Measurements from ENCODE around the gene KDM2B. TPM values are rescaled to one million over a fixed set of nuclear protein-coding genes. Genes with fewer than 3 reads are reported as not detected.

Gene KDM2B
- total RNA-seq, 2 donors from 2014 or later, result 43.4 to 47.7 TPM

DNA sequence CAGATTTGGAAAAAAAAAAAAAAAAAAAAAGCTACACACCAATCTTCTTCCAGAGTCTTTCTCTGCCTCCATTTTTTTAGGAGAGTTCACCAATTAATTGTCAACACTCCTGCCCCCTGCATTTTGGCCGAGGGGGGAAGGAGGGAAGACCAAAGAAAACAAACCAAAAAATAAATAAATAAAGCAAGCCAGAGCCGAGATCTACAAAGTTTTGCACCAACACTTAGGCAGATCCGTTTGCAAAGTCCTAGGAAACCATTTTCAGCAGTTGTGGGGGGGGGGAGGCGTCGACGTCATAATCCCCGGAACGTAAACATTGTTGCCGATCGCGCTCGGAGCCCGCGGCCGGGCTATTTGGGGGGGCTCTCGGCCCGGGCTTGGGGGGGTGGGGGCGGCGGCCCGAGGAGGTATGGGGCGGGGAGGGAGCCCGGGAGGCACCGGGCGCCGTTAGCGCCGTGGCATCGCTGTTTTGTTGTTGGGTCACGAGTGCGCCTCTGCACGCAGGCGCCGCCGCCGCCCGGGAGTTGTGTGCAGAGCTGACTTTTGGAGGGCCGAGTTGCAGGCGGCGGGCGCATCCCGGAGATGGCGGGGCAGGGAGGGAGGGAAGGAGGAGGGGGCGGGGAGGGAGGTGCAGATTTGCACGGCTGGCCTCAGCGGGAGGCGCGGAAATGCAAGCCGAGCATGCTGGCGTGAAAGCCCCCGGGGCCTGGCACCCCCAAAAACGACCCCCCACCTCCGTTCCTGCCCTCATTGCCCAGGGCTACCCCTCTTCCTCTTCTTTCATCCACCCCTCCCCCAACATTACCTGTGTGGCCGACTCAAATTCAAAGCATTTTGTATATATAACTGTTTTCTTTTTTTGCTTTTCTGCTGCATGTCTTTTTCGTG is 598 bp downstream of the KDM2B start:
- ATAC-seq (replicated peaks in 1 of 2) (peak; percentile 72 to 76), DNase-seq (peak; percentile 71 to 77)
- peak overlapping the region; percentile 98 for H3K27ac Mint-ChIP-seq
- H3K27me3 Mint-ChIP-seq (ENCODE audit: low read depth), result no peaks in the 10 kb centered on the region
- peak overlapping the region; percentile 99 to 100 for H3K4me3 Mint-ChIP-seq
- peaks cover 0 to 2% of the 10 kb centered on the region in 2 donors for H3K36me3 Mint-ChIP-seq (ENCODE audit: insufficient read depth in 2 of 2)
- H3K4me1 Mint-ChIP-seq (ENCODE audit: low read depth), result peaks cover 35% of the 10 kb centered on the region
- H3K9me3 Mint-ChIP-seq, result no peaks in the 10 kb centered on the region

GRCh38 chr12:121579190-121579791 is 1.5 kb downstream of the KDM2B start:
- H3K36me3 Mint-ChIP-seq (ENCODE audit: insufficient read depth in 2 of 2), result peaks cover 0 to 2% of the 10 kb centered on the region in 2 donors
- H3K27me3 Mint-ChIP-seq (ENCODE audit: low read depth), result no peaks in the 10 kb centered on the region
- DNase-seq (peak; percentile 37 to 55), ATAC-seq (replicated peaks in 1 of 2) (peak; percentile 34 to 39)
- peak overlapping the region; percentile 98 for H3K27ac Mint-ChIP-seq
- peaks cover 35% of the 10 kb centered on the region for H3K4me1 Mint-ChIP-seq (ENCODE audit: low read depth)
- H3K4me3 Mint-ChIP-seq, result peak overlapping the region; percentile 99 to 100
- H3K9me3 Mint-ChIP-seq, result no peaks in the 10 kb centered on the region

- DNase-seq, result peak in 1 of 2 donors; percentile 19
- Mint-ChIP-seq H3K27me3 (ENCODE audit: low read depth) (no peaks in the 10 kb centered on the region), H3K9me3 (no peaks in the 10 kb centered on the region), H3K27ac (no peak overlapping the region), H3K4me1 (ENCODE audit: low read depth) (peaks cover 35% of the 10 kb centered on the region), H3K4me3 (peak overlapping the region; percentile 80 to 99), H3K36me3 (ENCODE audit: insufficient read depth in 2 of 2) (peaks cover 0 to 2% of the 10 kb centered on the region in 2 donors)
- peak; percentile 10 to 12 for ATAC-seq (replicated peaks in 1 of 2)
Observed at GRCh38 chr12:121578230-121579189, 2.3 kb downstream of the KDM2B start.

GRCh38 chr12:121577443-121578180 is 3.2 kb downstream of the KDM2B start:
- peaks cover 0 to 2% of the 10 kb centered on the region in 2 donors for H3K36me3 Mint-ChIP-seq (ENCODE audit: insufficient read depth in 2 of 2)
- peak overlapping the region; percentile 48 to 58 for H3K4me3 Mint-ChIP-seq
- H3K9me3 Mint-ChIP-seq, result no peaks in the 10 kb centered on the region
- no peaks in the 10 kb centered on the region for H3K27me3 Mint-ChIP-seq (ENCODE audit: low read depth)
- H3K4me1 Mint-ChIP-seq (ENCODE audit: low read depth), result peaks cover 31% of the 10 kb centered on the region
- DNase-seq, result no peak
- no peak for ATAC-seq (replicated peaks in 1 of 2)
- H3K27ac Mint-ChIP-seq, result peak overlapping the region; percentile 63

DNA sequence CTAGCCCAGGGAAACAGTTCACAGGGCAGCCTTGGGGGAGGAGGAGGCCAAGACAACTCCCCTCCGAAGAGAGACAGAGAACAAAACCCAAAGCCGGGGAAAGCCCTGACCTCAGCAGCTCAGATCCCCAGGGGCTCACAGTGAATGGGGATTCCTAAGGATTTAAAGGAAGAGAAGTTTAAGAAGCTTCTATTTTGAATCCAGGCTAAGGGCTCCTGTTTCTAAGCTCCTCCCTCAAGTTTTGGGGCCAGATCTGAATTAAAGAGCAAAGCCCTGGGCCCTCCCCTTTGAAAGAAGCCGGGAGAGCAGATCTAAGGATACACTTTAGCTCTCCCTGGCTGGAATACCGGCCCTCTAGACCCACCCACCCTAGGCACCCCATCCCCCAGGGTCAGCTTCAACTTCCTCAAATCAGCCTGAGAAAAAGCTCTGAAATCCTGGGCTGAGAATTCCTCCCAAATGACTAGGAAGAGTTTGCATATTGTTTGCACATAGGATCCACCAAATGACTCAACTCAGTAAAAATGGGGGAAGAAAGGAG is 3.9 kb downstream of the KDM2B start:
- peak overlapping the region; percentile 63 for H3K27ac Mint-ChIP-seq
- no peak for ATAC-seq (replicated peaks in 1 of 2)

GRCh38 chr12:121575952-121576625 is 4.7 kb downstream of the KDM2B start:
- Mint-ChIP-seq H3K4me1 (ENCODE audit: low read depth) (peaks cover 16% of the 10 kb centered on the region), H3K36me3 (ENCODE audit: insufficient read depth in 2 of 2) (peaks cover 0 to 5% of the 10 kb centered on the region in 2 donors), H3K27ac (no peak overlapping the region), H3K4me3 (no peak overlapping the region), H3K27me3 (ENCODE audit: low read depth) (no peaks in the 10 kb centered on the region), H3K9me3 (no peaks in the 10 kb centered on the region)
- DNase-seq (no peak), ATAC-seq (replicated peaks in 1 of 2) (no peak)

More for the DNA sequence above, 3.9 kb downstream of the KDM2B start:
- no peaks in the 10 kb centered on the region for H3K9me3 Mint-ChIP-seq
- no peaks in the 10 kb centered on the region for H3K27me3 Mint-ChIP-seq (ENCODE audit: low read depth)
- DNase-seq, result no peak
- peak overlapping the region; percentile 48 to 58 for H3K4me3 Mint-ChIP-seq
- H3K4me1 Mint-ChIP-seq (ENCODE audit: low read depth), result peaks cover 24% of the 10 kb centered on the region
- H3K36me3 Mint-ChIP-seq (ENCODE audit: insufficient read depth in 2 of 2), result peaks cover 0 to 5% of the 10 kb centered on the region in 2 donors

DNA sequence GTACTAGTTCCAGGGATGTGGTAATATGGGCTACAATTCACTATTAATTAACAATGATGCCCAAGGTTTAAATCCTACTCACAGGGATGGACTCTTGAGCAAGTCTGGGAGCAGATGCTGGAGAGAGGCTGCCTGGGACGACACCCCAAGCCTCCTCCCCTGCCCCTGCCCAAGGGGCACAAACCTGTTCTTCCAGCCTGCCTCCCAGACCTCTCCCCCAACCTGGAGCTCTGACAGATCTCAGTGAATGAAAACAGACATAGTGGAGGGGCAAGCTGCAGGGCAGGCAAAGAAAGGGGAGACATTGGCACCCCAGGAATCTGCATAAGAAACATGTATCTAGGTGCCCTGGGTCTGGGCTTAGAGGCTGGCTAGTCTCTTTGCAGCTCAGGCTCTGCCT is 5.8 kb downstream of the KDM2B start:
- no peak for DNase-seq
- no peak for ATAC-seq (replicated peaks in 1 of 2)
- H3K4me3 Mint-ChIP-seq, result no peak overlapping the region
- H3K27ac Mint-ChIP-seq, result no peak overlapping the region
- peaks cover 9% of the 10 kb centered on the region for H3K4me1 Mint-ChIP-seq (ENCODE audit: low read depth)
- no peaks in the 10 kb centered on the region for H3K27me3 Mint-ChIP-seq (ENCODE audit: low read depth)
- H3K9me3 Mint-ChIP-seq, result no peaks in the 10 kb centered on the region
- peaks cover 2 to 10% of the 10 kb centered on the region in 2 donors for H3K36me3 Mint-ChIP-seq (ENCODE audit: insufficient read depth in 2 of 2)

DNA sequence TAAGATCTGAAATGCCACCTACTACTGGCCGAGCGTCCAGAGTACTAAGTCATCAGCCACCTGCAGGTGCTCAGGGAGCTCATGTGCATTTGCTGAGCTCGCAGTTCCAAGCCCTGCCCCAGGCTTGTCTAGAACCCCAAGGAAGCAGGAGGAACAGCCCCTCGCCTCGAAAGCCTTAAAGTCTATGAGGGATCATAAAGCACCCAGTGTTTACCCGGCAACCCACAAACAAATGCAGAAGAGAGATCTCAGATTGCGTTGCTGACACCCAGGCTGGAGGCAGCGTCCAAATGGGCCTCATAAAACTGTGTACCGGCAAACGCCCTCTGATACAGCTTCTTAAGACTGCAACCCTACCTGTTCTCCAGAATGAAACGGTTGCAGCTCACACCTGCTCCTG is 6.8 kb downstream of the KDM2B start:
- H3K9me3 Mint-ChIP-seq, result no peaks in the 10 kb centered on the region

DNA sequence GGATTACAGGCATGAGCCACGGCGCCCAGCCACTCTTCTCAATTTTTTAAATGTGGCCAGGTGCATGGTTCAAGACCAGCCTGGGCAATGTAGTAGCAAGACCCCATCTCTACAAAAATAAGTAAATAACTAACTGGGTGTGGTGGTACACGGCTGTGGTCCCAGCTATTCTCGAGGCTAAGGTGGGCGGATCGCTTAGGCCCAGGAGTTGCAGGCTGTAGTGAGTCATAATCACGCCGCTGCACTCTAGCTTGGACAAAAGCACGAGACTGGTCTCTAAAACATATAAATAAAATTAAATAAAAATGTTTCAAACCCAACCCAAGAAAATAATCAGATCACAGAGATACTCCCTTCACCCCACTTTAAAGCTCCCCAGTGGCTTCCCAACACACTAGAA is 8.9 kb downstream of the KDM2B start:
- ATAC-seq (replicated peaks in 1 of 2), result no peak
- Mint-ChIP-seq H3K4me1 (ENCODE audit: low read depth) (peaks cover 11% of the 10 kb centered on the region), H3K9me3 (no peaks in the 10 kb centered on the region), H3K27ac (no peak overlapping the region), H3K36me3 (ENCODE audit: insufficient read depth in 2 of 2) (peaks cover 2 to 11% of the 10 kb centered on the region in 2 donors), H3K27me3 (ENCODE audit: low read depth) (no peaks in the 10 kb centered on the region), H3K4me3 (no peak overlapping the region)
- DNase-seq, result no peak

More for the DNA sequence above, 6.8 kb downstream of the KDM2B start:
- Mint-ChIP-seq H3K4me3 (no peak overlapping the region), H3K36me3 (ENCODE audit: insufficient read depth in 2 of 2) (peaks cover 2 to 11% of the 10 kb centered on the region in 2 donors), H3K27me3 (ENCODE audit: low read depth) (no peaks in the 10 kb centered on the region), H3K27ac (no peak overlapping the region), H3K4me1 (ENCODE audit: low read depth) (peaks cover 6% of the 10 kb centered on the region)
- DNase-seq (no peak), ATAC-seq (replicated peaks in 1 of 2) (no peak)

DNA sequence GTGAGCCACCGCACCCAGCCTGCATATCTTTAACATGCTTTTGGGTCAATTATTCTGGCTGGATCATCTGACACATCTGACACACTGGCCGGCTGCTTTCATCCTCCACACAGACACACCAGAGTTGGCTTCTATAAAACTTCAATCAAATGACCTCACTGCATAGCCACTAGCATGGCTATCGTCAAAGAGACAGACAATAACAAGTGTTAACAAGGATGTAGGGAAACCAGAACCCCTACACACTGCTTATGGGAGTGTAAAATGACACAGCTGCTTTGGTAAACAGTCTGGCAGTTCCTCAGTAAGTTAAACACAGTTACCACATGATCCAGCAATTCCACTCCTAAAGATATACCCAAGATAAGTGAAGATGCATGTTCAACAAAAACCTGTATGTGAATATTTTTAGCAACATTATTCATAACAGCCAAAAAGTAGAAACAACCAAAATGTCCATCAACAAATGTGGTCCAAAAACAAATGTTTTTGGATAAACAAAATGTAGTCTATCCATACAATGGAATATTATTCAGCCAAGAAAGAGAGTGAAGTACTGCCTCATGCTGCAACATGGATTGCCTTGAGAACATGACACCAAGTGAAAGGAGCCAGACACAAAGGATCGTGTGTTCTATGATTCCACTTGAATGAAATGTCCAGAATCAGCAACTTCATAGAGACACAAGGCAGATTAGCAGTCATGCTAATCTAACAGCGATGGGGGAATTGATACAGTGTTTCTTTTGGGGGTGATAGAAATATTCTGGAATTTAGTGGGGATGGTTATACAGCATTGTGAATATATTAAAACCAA is 10.1 kb downstream of the KDM2B start:
- Mint-ChIP-seq H3K4me3 (no peak overlapping the region), H3K9me3 (no peaks in the 10 kb centered on the region), H3K4me1 (ENCODE audit: low read depth) (peaks cover 11% of the 10 kb centered on the region), H3K27ac (peak overlapping the region; percentile 8), H3K36me3 (ENCODE audit: insufficient read depth in 2 of 2) (peaks cover 2 to 11% of the 10 kb centered on the region in 2 donors), H3K27me3 (ENCODE audit: low read depth) (no peaks in the 10 kb centered on the region)
- ATAC-seq (replicated peaks in 1 of 2) (no peak), DNase-seq (no peak)

All from activated T-cell treated with anti-CD3 and anti-CD28 coated beads, Interleukin-2, amount 50 U/mL, for 72 hours (primary cell).